Esophagus muscularis mucosa (tissue), 3 donors: ENCODE results near the gene LIM2.

Experiments
- POLR2AphosphoS5 ChIP-seq, 2 donors: sonication (generic); formaldehyde crosslinking; IDR thresholded peaks; one replicate each; pipeline ENCODE4 v1.6.1; 2017; ENCODE audit warnings: antibody characterized with exemption in 2 of 2
- TF ChIP-seq, protein P1 (sequence below), 3 experiments: fragments of 200-600 bp in 2 of 3; fragments of 450-650 bp in 1 of 3; sonication (generic) in 2 of 3; IDR thresholded peaks; one replicate each; pipeline ENCODE4 v1.5.1; 2017 to 2019; ENCODE audit warnings: antibody characterized with exemption in 3 of 3, mild to moderate bottlenecking in 2 of 3, moderate library complexity in 1 of 3

DNA sequence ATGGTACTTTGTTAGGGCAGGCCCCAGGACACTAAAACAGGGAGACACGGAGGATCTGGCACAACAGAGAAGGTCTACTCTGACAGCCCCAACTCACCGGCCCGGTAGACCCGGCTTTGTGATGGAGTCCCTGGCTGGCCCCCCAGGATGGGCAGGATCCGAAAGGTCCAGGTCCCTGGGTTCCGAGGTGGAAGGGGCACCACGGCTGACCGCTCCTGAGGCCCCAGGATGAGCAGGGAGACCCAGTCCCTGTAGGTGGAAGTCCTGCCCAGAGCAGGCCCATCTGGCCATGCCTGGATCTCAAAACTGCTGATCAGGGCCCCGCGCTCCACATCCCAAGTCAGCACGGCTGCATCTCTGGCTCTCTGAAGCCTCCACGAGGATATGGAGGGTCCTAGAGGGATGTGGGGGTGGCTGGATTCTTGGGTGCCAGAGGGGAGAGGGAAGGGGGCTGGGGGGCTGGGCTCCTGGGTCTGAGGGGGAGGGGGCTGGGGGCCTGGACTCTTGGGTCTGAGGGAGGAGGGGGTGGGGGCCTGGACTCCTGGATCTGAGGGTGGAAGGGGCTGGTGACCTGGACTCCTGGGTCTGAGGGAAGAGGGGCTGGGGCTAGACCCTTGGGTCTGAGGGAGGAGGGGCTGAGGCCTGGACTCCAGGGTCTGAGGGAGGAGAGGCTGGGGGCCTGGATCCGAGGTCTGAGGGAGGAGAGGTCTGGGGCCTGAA, 50.5 kb downstream of the LIM2 start:
- TF ChIP-seq, protein P1, sequence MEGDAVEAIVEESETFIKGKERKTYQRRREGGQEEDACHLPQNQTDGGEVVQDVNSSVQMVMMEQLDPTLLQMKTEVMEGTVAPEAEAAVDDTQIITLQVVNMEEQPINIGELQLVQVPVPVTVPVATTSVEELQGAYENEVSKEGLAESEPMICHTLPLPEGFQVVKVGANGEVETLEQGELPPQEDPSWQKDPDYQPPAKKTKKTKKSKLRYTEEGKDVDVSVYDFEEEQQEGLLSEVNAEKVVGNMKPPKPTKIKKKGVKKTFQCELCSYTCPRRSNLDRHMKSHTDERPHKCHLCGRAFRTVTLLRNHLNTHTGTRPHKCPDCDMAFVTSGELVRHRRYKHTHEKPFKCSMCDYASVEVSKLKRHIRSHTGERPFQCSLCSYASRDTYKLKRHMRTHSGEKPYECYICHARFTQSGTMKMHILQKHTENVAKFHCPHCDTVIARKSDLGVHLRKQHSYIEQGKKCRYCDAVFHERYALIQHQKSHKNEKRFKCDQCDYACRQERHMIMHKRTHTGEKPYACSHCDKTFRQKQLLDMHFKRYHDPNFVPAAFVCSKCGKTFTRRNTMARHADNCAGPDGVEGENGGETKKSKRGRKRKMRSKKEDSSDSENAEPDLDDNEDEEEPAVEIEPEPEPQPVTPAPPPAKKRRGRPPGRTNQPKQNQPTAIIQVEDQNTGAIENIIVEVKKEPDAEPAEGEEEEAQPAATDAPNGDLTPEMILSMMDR (IDR thresholded peaks at IDR 0.05), result no peak
- TF ChIP-seq POLR2AphosphoS5 (IDR thresholded peaks at IDR 0.05), result no peak
